ENCODE results near the gene CDKN2D. TPM values are rescaled to one million over a fixed set of nuclear protein-coding genes. Genes with fewer than 3 reads are reported as not detected.

The CDKN2D gene
- total and polyA plus RNA-seq, 8 donors: 1.4 to 9.1 (median 2.6) TPM

GRCh38 chr19:10583036-10583776 lies 14.4 kb upstream of the CDKN2D start:
- H3K27ac ChIP-seq: no peak overlapping the region
- TF ChIP-seq CTCF (IDR thresholded peaks at IDR 0.05): no peak
- no peak overlapping the region for H3K4me3 ChIP-seq
- no peaks in the 10 kb centered on the region for H3K27me3 ChIP-seq
- H3K36me3 ChIP-seq: no peaks in the 10 kb centered on the region
- H3K4me1 ChIP-seq: no peaks in the 10 kb centered on the region
- no peak for FAIRE-seq
- no peak for DNase-seq
- intact Hi-C loops (cut with DNase I): loop anchor here in 2 of 3 donors (2.0 to 5.0 kb wide), 2 partner anchors 59 to 64 kb away; no protein-coding TSS in a partner anchor
- 78 to 81% methylated on average over 9 of the region's 9 CpGs for WGBS, 2 donors
- H3K9me3 ChIP-seq: no peaks in the 10 kb centered on the region
- ATAC-seq: no peak

- Histone ChIP-seq H3K36me3 (peaks cover 0 to 7% (median 0%) of the 10 kb centered on the region in 3 donors), H3K27ac (no peak overlapping the region), H3K4me1 (no peaks in the 10 kb centered on the region), H3K4me3 (no peak overlapping the region), H3K27me3 (no peaks in the 10 kb centered on the region), H3K9me3 (no peaks in the 10 kb centered on the region)
- TF ChIP-seq CTCF (IDR thresholded peaks at IDR 0.05): no peak
- 87 to 89% methylated on average over 13 of the region's 13 CpGs for WGBS, 2 donors
- ATAC-seq (no peak), DNase-seq (no peak), FAIRE-seq (no peak)
- intact Hi-C loops (cut with DNase I): loop anchor here in 2 of 3 donors (2.0 to 5.0 kb wide), 2 partner anchors 60 to 65 kb away; no protein-coding TSS in a partner anchor
These were observed 13.3 kb upstream of the CDKN2D start for GRCh38 chr19:10582091-10582490.

- Histone ChIP-seq H3K9me3 (no peaks in the 10 kb centered on the region), H3K4me1 (no peaks in the 10 kb centered on the region), H3K27me3 (no peaks in the 10 kb centered on the region), H3K4me3 (no peak overlapping the region), H3K27ac (no peak overlapping the region), H3K36me3 (peaks cover 0 to 7% (median 0%) of the 10 kb centered on the region in 3 donors)
- peak; percentile 74 to 92 (median 88) for DNase-seq
- WGBS, 2 donors: 34 to 35% methylated on average over 31 of the region's 31 CpGs
- peak; percentile 88 to 98 (median 97) for ATAC-seq
- intact Hi-C loops (cut with DNase I): loop anchor here in 1 of 3 donors (5.0 kb wide), 1 partner anchor 61 kb away; no protein-coding TSS in a partner anchor
- peak; percentile 80 to 96 (median 93) for TF ChIP-seq CTCF (IDR thresholded peaks at IDR 0.05)
- FAIRE-seq: no peak
These were observed 12.3 kb upstream of the CDKN2D start for GRCh38 chr19:10580979-10581631.

GRCh38 chr19:10577951-10578350 lies 9.2 kb upstream of the CDKN2D start:
- WGBS, 2 donors: 74 to 83% methylated on average over 6 of the region's 6 CpGs
- no peak overlapping the region for H3K27ac ChIP-seq
- FAIRE-seq (no peak), DNase-seq (no peak), ATAC-seq (no peak)
- H3K4me1 ChIP-seq: no peaks in the 10 kb centered on the region
- no peaks in the 10 kb centered on the region for H3K9me3 ChIP-seq
- no peak for TF ChIP-seq CTCF (IDR thresholded peaks at IDR 0.05)
- no peaks in the 10 kb centered on the region for H3K27me3 ChIP-seq
- intact Hi-C loops (cut with DNase I): loop anchor here in 1 of 3 donors (10.0 kb wide), 1 partner anchor 67 kb away; no protein-coding TSS in a partner anchor
- H3K4me3 ChIP-seq: no peak overlapping the region
- peaks cover 0 to 7% (median 0%) of the 10 kb centered on the region in 3 donors for H3K36me3 ChIP-seq

All from pancreas (tissue), 10 donors.